Raji (cell line): ENCODE data around the gene DSCAML1.

Experiments
- POLR2A ChIP-seq: IDR thresholded peaks from 2 replicates; pipeline ENCODE4 v1.6.1; 2011; ENCODE audit warnings: low read depth, low read length, control low read depth; ENCODE audit not compliant: insufficient read depth

Gene DSCAML1

DNA sequence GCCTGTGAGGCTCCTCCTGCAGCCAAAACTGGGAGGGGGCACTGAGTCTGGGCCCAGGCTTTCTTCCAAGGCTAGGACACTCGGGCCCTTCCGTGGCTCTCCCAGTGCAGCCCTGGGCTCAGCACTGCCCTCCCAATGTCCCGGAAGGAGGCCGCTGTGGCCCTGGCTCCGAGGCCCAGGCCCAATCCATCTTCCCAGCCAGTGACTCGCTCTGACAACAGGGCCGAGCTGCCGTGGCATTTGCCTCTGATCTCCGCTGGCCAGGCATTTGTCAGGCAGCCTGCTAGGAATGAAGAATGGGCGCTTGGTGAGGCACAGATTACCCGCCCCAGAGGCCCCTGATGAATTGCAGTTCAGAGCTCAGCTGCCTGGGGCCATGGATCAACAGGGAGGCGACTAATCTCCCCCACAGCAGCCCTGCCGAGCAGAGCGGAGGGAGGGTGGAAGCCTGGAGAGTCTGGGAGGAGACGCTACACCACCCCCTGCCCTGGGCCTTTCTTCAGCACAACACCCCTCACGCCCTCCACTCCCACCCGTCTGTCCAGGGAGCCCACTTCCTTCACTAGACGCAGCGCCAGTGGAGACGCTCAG lies 19.2 kb upstream of the DSCAML1 start:
- TF ChIP-seq POLR2A, result no peak

DNA sequence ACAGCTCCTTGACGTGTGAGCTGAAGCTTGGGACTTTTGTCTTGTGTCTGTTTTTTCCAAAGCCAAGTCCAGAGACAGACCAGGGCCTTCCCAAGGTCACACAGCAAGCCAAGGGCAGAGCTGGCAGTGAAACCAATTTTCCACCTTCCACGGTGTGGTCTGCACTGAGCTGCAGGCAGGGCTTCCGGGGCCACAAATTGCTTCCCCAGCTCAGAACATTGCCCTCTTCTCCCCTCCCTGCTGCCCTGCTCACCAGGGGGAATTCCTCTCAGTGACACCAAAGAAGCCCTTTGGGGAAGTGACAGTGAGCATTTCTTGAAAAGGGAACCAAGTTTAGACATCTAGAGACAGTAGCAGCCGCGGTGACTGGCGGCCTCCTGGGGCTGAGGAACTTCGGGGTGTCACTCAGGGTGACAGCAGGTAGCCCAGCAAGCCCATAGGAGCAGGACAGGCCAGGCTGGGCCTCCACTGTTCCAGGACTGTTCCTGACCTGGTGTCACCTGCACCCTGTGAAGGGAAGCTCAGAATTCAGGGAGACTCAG lies 18.3 kb upstream of the DSCAML1 start:
- no peak for TF ChIP-seq POLR2A

DNA sequence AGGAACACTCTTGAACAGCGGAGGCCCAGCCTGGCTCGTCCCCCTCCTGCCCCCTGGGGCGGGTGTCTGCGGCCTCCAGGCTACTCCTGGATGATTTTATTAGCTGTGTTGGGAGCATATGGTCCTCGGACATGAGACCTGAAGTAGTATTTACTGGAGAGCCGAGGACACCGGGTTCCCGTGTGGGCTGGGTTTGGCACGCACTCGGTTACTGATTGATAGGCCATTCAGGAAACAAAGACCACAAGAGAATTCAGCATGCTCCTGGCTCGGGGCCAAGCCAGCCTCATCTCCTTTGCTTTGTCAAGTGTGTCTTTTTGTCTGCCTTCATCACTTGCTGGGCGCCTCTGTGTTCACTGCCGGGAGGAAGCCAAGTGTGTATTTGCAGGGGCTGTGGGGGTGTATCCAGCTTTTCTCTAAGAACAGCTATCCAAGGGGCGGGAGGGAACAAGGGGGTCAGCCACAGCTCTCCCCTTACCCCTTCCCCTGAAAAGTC lies 17.8 kb upstream of the DSCAML1 start:
- TF ChIP-seq POLR2A, result no peak

DNA sequence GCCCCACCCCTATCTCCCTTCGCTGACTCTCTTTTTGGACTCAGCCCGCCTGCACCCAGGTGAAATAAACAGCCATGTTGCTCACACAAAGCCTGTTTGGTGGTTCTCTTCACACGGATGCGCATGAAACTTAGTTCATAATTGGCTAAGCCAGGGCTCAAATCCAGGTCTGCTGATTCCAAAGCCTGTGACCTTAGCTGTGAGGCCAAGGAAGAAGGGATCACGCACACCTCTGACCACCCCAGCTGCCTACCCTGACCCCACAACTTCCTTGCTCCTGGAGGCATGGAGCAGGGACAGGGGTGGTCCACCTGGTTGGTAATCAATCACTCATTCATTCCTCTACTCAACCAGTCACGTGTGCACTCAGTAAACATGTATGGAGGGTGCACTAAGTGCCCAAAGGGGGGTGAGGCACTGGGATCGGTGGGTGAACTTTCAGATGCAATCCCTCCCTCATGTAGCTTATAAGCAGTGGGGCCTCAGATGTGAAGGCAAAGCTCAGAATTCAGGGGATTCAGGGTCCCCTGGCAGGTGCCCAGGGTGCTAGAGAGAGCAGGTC lies 17.3 kb upstream of the DSCAML1 start:
- TF ChIP-seq POLR2A, result no peak

DNA sequence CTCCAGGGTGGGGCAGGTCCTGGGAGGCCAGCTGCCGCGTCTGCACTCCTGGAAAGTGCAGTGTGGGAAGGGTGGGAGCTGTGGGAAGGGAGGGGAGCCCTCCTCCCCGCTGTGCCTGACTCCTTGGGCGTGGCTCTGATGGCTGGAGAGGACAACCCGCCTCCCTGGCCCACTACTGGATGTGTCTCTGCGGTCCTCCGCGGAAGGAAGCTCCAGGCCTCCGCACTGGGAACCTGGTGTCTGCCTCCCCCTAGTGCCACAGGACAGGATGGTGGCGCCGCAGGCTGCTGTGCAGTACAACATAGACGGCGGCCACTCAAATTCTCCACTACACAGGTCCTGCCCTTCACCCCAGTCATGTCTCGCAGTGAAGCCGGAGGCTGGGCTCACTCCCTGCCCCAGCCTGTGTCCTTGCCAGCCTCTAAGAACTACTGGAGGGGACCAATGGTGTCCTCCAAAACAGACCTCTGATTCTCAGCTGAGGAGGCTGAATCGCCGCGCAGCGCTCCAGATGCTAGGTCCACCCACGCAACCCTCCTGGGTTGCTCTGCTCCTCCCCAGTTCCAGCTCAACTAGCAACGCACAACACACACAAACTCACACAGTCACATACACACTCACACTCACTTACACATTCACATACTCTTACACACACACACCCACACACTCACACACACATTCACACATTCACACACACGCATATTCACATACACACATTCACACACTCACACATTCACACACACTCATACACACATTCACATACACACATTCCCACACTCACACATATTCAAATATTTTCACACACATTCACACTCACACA lies 12.4 kb upstream of the DSCAML1 start:
- no peak for TF ChIP-seq POLR2A

DNA sequence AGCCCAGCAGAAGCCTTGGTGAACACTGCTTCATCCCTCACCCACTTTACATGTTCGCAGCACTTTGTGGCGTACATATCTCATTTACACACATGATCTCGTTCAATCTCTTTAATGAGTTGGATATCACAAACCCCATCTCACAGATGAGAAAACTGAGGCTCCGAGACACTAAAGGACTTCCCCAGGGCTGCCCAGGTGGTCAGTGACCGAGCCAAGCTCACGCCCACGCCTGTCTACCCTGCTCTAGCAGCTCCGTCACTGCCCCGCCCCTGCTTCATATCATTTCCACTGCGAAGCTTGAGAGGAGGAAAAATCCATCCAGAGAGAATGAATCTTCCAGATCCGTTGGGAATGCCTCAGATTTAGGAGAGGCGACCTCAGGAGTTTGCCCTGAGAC lies 11.8 kb upstream of the DSCAML1 start:
- no peak for TF ChIP-seq POLR2A

DNA sequence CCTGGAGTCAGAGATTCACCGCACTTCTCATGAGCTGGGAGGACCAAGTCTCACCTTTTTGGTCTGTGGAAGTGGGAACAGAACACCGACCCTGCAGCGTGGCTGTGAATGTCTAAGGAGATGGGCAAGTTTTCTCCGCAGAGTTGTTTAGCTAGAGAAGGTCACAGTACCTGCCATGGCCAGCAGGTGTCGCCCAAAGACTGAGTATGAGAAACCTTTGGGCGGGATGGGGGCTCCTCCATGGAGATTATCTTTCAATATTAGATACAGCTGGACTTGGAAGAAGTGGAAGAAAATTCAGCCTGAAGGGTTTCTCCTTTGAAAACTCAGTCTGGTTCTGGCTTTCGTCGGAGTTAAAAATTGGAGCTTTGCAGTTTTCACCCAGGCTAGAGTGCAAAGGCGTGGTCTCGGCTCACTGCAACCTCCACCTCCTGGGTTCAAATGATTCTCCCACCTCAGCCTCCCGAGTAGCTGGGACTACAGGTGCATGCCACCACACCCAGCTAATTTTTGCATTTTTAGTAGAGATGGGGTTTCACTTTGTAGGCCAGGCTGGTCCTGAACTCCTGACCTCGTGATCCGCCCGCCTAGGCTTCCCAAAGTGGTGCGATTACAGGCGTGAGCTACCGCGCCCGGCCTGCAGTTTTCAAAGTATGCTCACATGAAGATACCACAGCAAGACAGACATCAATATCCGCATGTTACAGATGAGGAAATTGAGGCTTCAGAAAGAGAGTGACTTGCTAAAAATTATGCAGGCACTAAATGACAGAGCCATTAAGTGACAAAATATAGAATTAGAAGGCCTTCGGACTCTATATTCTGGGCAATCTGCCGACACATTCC lies 10.7 kb upstream of the DSCAML1 start:
- TF ChIP-seq POLR2A, result no peak

DNA sequence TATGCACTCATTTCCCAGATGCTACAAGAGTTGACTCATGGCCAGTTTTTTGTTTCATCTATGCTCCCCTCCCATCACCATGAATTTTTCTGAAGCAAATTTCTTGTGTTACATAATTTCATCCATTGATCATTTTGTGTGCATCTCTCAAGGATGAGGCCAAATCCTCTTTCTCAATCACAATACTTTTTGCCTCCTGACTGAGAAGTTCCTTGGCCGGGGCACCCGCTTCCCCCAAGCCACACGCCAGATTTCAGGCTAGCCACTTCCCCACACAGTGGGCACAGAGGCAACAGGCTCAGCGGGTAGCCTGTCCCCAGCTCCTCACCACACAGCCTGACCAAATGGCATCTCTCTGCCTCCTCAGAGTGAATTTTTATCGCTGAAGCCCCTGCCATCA lies 9.8 kb upstream of the DSCAML1 start:
- TF ChIP-seq POLR2A, result no peak

DNA sequence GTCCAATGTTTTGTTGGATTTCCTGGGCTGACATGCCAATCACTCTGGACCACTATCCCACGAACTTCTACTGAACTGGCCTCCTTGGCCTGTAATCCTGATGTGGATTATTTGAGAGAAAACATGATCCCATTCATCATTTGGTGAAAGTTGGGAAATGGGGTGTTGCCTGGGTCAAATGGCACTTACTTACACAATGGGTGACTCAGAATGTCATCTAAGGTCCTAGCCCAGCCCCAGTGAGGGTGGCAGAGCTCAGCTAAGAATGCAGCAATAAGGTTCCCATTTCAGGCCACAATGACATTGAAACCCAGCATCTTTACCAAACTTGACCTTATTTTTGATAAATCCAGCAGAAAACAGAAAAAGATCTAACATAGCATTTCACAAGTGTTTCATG lies 8.0 kb upstream of the DSCAML1 start:
- no peak for TF ChIP-seq POLR2A

DNA sequence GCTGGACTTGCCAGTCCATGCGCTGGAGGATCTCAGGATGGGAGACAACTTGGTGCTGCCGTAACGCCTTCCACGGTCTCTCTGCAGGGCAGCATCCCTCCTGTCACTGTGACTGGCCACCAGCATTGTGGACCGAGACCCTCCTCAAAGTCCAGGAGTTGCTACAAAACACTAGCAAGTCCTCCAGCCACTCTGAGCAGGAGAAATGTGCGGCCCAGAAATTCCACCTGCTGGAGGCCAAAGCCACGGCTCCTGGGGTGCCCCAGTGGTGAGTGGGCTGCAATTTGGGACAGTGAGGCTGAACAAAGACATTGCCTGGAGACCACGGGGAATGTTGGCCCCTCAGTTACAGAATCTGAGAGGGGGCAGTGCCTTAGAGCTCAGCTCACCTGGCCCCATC lies 6.9 kb upstream of the DSCAML1 start:
- TF ChIP-seq POLR2A, result no peak

DNA sequence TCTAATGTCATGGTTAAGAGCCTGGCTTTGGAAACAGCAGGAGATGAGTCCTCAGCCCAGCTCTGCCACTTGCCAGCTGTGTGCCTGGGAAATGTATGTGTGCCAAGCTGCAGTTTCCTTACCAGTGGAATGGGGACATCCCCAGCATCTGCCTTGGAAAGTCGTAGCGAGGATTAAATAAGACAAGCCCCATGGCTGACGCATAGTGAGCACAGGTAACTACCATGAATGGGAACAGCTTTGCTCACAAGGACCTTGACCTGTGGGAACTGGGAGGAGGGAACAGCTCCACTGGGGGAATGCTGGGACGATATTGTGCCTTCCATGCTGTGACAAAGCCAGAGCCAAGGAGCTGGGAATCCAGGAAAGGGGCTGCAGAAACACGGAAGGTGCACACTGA lies 2.6 kb upstream of the DSCAML1 start:
- TF ChIP-seq POLR2A, result no peak

DNA sequence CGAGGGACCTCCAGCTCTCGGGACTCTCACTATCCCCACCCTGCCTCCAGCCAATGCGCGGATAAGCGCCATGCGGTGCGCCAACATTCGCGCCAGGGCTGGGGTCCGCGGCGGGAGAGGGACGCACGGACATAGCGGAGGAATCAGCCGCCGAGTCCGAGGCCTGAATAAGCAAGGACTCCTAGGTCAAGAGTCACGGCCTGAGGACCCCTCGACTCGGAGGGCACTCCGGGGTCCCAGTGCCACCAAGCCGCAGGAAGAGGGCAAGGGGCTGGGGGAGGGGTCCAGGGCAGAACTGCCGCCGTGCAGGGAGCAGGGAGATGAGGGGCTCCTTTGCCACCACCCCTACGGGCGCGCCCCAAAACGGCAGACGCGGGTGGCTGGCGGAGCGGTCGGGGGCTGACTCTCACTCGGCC lies 552 bp downstream of the DSCAML1 start:
- TF ChIP-seq POLR2A, result no peak

DNA sequence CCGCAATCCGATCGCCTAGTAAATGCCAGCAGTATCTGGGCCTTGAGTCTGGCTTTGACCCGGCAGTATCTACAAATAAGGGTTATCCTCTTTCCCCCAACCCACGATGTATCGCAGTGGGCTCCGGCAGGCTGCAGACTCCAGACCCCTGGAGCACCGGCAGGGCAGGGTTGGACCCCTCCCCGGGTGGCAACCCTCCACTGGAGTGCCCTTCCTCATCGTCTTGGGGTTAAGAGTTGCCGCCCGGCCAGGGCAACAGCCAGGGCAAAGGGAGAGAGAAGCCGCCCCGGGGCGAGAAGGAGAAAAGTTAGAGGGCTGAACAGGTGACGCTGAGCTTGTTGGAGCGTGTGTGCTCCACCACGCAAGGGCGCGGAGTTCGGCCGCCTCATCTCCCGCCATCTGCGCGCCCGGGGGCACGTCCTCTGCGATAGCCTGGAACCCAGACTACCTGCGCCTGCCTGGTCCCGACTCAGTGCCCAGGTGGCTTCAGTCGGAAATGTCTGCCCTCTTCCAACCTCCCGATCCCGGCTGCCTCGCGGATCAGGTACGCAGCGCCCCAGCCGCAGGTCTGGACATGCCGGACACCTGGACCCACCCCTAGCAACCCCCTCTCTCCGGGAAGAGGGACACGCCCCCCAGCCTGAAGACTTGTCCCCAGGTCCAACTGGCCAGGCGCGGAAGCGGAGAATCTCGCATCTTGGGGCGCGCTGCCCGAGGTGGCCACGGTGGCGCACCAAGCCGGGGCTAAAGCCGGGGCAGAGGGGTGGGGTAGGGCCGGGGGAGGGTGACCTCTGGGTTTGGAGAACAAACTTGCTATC lies 1.2 kb downstream of the DSCAML1 start:
- no peak for TF ChIP-seq POLR2A

DNA sequence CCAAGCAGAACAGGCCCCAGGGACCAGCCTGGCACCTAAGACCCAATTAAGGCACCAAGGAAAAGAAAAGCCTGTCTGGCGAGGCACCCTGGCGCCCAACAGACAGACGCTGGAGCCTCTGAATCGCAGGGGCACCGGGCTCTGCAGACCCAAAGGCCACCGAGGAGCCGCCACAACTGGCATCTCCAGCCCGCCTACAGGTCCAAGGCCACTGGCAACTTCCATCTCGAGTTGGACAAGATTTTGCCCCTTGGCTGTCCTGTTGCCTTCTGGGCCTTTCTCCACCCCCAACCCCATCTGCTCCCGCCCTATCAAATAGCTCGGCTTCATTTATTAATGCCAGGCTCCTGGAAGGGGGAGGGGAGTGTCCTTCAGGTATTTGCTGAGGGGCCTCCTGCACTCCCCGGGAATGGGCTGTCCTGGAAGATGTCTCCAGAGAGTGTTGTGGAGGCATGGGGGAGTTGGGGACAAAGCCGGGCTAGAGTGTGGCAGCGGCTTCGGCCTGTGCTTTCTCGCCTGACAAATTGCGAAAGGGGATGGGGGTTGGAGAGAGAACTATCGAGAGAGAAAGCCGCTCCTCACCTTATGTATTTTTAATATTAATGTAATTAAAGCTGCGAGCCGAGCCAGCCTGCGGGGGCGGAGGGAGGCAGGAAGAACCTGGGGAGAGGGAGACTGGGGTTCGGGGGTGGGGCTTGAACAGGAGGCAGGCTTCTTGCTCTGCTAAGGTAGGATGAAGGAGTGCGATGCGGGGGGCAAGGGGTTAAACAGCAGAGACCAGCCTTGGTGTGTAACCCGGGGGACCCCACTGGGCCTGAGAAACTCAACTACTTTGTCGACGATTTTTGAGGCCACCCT lies 2.0 kb downstream of the DSCAML1 start:
- TF ChIP-seq POLR2A, result no peak

DNA sequence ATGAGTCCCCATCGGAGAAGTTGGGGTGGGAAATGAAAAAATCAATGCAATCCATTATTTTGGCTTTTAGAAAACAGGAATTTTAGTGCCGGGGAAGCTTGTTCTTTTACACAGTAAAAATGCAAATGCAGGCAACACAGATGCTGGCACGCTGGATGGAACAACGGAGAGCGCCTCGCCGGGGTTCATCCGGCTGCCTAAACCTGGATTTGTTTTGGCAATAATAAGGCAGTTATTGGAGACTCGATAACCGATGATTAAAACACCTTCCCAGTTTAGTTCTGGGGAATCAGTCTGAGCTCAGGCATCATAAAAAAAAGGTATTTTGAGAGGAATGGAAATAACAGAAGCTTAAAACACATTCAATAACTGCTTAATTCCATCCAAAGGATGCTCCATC lies 2.9 kb downstream of the DSCAML1 start:
- no peak for TF ChIP-seq POLR2A
